SU-DHL-6 (cell line): ENCODE data around the gene ITGB5.

Source experiments
- H2AFZ ChIP-seq: fragments of 200-600 bp; sonication (generic); 2 replicates; pipeline ENCODE4 v1.6.1; 2014; ENCODE audit warnings: low read depth, mild to moderate bottlenecking, moderate library complexity, mixed read lengths, antibody characterized with exemption, low read length; ENCODE audit not compliant: severe bottlenecking
- H3F3A ChIP-seq: fragments of 200-600 bp; shearing (Covaris generic); 2 replicates; pipeline ENCODE4 v1.6.0; 2016; ENCODE audit warnings: antibody characterized with exemption, mild to moderate bottlenecking; ENCODE audit not compliant: insufficient read depth
- H3K27ac ChIP-seq: fragments of 200-600 bp; sonication (generic); 2 replicates; pipeline ENCODE4 v1.5.1; 2016; ENCODE audit warnings: low read depth, mild to moderate bottlenecking, low read length, moderate library complexity, mixed read lengths
- H3K27me3 ChIP-seq: fragments of 200-600 bp; sonication (generic), shearing (Covaris generic); 2 replicates; pipeline ENCODE4 v1.6.0; 2014; ENCODE audit warnings: mild to moderate bottlenecking, low read length
- H3K36me3 ChIP-seq: fragments of 200-600 bp; sonication (generic); 2 replicates; pipeline ENCODE4 v1.6.1; 2014; ENCODE audit warnings: mild to moderate bottlenecking, low read length, mixed read lengths
- H3K4me2 ChIP-seq: fragments of 300-600, 200-600 bp; shearing (Covaris generic), sonication (generic); 2 replicates; pipeline ENCODE4 v1.6.0; 2014; ENCODE audit warnings: low read length, low read depth, mild to moderate bottlenecking; ENCODE audit not compliant: poor library complexity, severe bottlenecking
- H3K4me3 ChIP-seq: fragments of 200-600 bp; sonication (generic); 2 replicates; pipeline ENCODE4 v1.5.1; 2014; ENCODE audit warnings: antibody characterized with exemption, low read length, mild to moderate bottlenecking, mixed read lengths; ENCODE audit not compliant: insufficient read depth, poor library complexity, severe bottlenecking
- H3K79me2 ChIP-seq: fragments of 200-600 bp; sonication (generic); 2 replicates; pipeline ENCODE4 v1.6.1; 2014; ENCODE audit warnings: mild to moderate bottlenecking, low read length, moderate library complexity; ENCODE audit not compliant: insufficient read depth
- H3K9ac ChIP-seq: fragments of 200-600 bp; sonication (generic); 2 replicates; pipeline ENCODE4 v1.7.0; 2014; ENCODE audit warnings: mild to moderate bottlenecking, low read length
- H3K9me2 ChIP-seq: fragments of 200-600 bp; sonication (generic); replicated peaks from 2 replicates; pipeline ENCODE4 v1.6.1; 2014; ENCODE audit warnings: low read length; ENCODE audit not compliant: insufficient read depth
- H3K9me3 ChIP-seq: fragments of 200-600 bp; sonication (generic); 2 replicates; pipeline ENCODE4 v1.6.1; 2014; ENCODE audit warnings: low read length, mixed read lengths; ENCODE audit not compliant: insufficient read depth
- H4K20me1 ChIP-seq: fragments of 200-600 bp; sonication (generic); 2 replicates; pipeline ENCODE4 v1.6.1; 2014; ENCODE audit warnings: low read depth, mild to moderate bottlenecking, antibody characterized with exemption, low read length, moderate library complexity, mixed read lengths
- EZH2phosphoT487 ChIP-seq: fragments of 200-600 bp; sonication (generic), shearing (Covaris generic); conservative IDR thresholded peaks from 2 replicates; pipeline ENCODE4 v1.6.1; 2018; ENCODE audit warnings: mild to moderate bottlenecking, antibody characterized with exemption, low read length, moderate library complexity, mixed read lengths
- TF ChIP-seq, protein P1 (sequence below): fragments of 200-600 bp; sonication (generic); IDR thresholded peaks from one replicate; pipeline ENCODE4 v1.5.1; 2017; ENCODE audit warnings: antibody characterized with exemption, mild to moderate bottlenecking, low read length, moderate library complexity; ENCODE audit not compliant: insufficient read depth, poor library complexity, severe bottlenecking

Gene ITGB5

GRCh38 chr3:124926426-124927101 lies 39.4 kb upstream of the ITGB5 start:
- Histone ChIP-seq H3K9me2 (no peaks in the 10 kb centered on the region), H3K79me2 (no peaks in the 10 kb centered on the region), H3K9me3 (no peaks in the 10 kb centered on the region), H3K4me3 (no peak overlapping the region), H2AFZ (no peak overlapping the region), H3K27me3 (no peaks in the 10 kb centered on the region), H3K36me3 (no peaks in the 10 kb centered on the region), H3K4me2 (no peak overlapping the region), H3K27ac (no peak overlapping the region), H3F3A (no peaks in the 10 kb centered on the region), H3K9ac (no peak overlapping the region), H4K20me1 (no peaks in the 10 kb centered on the region)
- TF ChIP-seq EZH2phosphoT487: no peak
- TF ChIP-seq, protein P1, sequence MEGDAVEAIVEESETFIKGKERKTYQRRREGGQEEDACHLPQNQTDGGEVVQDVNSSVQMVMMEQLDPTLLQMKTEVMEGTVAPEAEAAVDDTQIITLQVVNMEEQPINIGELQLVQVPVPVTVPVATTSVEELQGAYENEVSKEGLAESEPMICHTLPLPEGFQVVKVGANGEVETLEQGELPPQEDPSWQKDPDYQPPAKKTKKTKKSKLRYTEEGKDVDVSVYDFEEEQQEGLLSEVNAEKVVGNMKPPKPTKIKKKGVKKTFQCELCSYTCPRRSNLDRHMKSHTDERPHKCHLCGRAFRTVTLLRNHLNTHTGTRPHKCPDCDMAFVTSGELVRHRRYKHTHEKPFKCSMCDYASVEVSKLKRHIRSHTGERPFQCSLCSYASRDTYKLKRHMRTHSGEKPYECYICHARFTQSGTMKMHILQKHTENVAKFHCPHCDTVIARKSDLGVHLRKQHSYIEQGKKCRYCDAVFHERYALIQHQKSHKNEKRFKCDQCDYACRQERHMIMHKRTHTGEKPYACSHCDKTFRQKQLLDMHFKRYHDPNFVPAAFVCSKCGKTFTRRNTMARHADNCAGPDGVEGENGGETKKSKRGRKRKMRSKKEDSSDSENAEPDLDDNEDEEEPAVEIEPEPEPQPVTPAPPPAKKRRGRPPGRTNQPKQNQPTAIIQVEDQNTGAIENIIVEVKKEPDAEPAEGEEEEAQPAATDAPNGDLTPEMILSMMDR: no peak

GRCh38 chr3:124924741-124925140 lies 37.6 kb upstream of the ITGB5 start:
- no peaks in the 10 kb centered on the region for H3K27me3 ChIP-seq
- no peaks in the 10 kb centered on the region for H3K36me3 ChIP-seq
- H3F3A ChIP-seq: no peaks in the 10 kb centered on the region
- no peak overlapping the region for H3K4me2 ChIP-seq
- no peak overlapping the region for H2AFZ ChIP-seq
- H3K79me2 ChIP-seq: no peaks in the 10 kb centered on the region
- no peak overlapping the region for H3K9ac ChIP-seq
- H3K4me3 ChIP-seq: no peak overlapping the region
- TF ChIP-seq, protein P1: no peak
- no peak for TF ChIP-seq EZH2phosphoT487
- no peak overlapping the region for H3K27ac ChIP-seq
- H4K20me1 ChIP-seq: no peaks in the 10 kb centered on the region
- H3K9me3 ChIP-seq: no peaks in the 10 kb centered on the region
- no peaks in the 10 kb centered on the region for H3K9me2 ChIP-seq

- Histone ChIP-seq H3K27ac (no peak overlapping the region), H3K4me2 (no peak overlapping the region), H3K9ac (no peak overlapping the region), H3K9me2 (no peaks in the 10 kb centered on the region), H3F3A (no peaks in the 10 kb centered on the region), H3K36me3 (no peaks in the 10 kb centered on the region), H3K27me3 (no peaks in the 10 kb centered on the region), H3K4me3 (no peak overlapping the region), H3K79me2 (no peaks in the 10 kb centered on the region), H2AFZ (no peak overlapping the region), H3K9me3 (no peaks in the 10 kb centered on the region), H4K20me1 (no peaks in the 10 kb centered on the region)
- no peak for TF ChIP-seq EZH2phosphoT487
- TF ChIP-seq, protein P1: no peak
Measured at GRCh38 chr3:124923833-124924232, 36.7 kb upstream of the ITGB5 start.
